HG03175 (cell line): ENCODE data around the gene OR2AG2.
"Not testable (repeated sequence)": the region's sequence is repeated elsewhere in the genome, so short reads cannot be mapped to it uniquely, and the experiment has no call there.

ENCODE experiments used
- ATAC-seq: cut with Tn5 transposase; IDR thresholded peaks from one replicate; pipeline ENCODE4 v1.9.1; 2021; ENCODE audit warnings: mild to moderate bottlenecking, moderate library complexity; ENCODE audit not compliant: unreplicated experiment

Gene OR2AG2, protein sequence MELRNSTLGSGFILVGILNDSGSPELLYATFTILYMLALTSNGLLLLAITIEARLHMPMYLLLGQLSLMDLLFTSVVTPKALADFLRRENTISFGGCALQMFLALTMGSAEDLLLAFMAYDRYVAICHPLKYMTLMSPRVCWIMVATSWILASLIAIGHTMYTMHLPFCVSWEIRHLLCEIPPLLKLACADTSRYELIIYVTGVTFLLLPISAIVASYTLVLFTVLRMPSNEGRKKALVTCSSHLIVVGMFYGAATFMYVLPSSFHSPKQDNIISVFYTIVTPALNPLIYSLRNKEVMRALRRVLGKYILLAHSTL

DNA sequence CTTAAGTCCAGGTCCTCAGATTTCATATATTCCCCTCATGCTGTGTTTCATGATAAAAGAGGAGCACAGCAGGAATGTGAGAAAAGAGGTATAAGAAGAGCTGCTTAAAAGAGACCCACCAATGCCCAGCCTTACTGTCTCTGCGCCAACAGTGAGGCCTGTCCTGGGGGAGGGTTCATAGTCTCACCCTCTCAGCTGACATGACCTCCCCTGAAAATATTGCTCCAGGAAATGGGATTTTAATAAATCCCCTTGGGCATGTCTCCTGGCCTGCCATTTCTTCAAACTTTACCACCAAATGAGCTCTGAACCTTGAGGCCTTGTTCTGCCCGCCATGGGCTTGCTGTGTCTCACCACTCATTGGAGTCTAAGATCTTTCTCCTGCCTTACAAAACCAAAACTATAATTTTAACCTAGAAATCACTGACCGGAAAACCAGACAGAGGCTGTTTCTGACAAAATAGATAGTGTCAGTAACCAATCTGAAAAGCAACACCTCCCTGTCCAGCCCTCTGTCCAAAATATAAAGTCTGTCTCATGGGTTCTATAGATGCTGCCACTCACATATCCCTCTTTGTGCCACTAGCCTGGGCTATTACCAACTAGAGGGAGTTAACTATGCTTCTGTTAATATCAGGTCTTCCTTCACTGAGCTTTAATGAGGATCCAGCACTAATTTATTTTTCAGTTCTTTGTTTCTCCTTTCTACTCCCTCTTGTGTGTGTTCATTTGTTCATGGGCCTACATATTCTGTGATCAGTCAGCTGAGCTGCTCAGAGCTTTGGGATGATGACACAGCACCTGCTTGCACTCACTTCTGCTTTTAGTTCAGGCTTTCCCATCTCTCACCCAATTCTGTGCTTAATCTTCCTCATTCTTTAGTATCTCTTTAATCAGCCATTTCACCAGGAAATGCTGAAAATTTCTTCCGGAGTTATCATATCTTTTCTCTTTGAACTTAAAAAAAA lies at the start of gene OR2AG2:
Gene OR2AG2, minus strand, starts transcription at position 51 of the 968 bp plus-strand sequence. CDS start 3,019 bp downstream, outside the sequence.
- peak; percentile 93 for ATAC-seq

DNA sequence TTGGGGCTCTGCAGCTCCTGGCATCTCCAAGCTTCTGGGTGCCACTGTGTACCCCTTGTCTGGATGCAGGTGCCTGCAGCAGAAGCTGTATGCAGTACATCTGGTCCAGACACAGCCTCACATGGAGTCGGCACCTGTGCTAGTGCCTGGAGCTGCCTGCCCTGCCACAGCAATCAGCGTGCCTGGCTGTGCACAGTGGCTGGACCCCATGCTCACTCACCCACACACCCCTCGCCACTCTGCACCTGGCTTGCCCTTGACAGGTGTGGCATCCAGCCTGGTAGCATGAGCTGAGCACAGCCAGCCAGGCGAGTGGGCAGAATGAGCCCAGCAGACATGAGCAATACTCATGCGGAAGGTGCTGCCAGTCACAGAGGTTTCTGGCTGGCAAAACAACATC lies 47.2 kb upstream of the OR2AG2 start:
- ATAC-seq, result no peak

DNA sequence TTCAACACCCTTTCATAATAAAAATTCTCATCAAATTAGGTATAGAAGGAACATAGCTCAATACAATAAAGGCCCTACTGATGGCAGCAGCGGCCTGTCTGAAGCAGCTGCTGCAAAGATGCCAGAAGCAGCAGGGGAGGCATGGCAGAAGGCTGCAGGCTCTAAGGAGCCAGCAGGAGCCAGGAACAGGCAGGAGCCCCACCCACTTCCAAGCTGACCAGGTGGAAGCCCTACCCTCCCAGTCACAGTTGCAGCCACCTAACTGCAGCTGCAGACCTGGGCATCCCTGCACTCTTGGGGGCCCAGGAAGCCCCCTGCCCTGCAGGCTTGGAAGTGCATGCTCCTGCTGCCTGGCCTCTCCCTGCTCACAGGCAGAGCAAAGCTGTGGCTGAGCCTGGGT lies 45.9 kb upstream of the OR2AG2 start:
- no peak for ATAC-seq

DNA sequence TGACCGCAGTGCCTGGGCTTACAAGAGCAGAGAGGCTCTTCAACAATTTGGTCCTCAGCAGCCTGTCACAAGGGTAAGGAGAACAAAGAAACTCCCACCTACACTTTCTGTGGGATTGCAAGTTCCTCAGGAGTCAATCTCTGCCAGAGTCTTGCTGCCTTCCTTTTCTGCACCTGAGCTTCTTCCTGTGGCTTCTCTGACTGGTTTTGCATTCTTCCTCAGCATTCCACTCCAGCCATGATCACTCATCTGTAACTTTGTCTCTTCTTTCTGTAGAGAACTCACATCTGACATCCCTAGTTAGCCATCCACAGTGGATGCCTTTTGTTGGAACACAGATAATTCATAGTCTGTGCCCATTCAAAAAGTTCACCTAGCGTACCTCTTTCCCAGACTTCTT lies 41.9 kb upstream of the OR2AG2 start:
- ATAC-seq, result no peak

DNA sequence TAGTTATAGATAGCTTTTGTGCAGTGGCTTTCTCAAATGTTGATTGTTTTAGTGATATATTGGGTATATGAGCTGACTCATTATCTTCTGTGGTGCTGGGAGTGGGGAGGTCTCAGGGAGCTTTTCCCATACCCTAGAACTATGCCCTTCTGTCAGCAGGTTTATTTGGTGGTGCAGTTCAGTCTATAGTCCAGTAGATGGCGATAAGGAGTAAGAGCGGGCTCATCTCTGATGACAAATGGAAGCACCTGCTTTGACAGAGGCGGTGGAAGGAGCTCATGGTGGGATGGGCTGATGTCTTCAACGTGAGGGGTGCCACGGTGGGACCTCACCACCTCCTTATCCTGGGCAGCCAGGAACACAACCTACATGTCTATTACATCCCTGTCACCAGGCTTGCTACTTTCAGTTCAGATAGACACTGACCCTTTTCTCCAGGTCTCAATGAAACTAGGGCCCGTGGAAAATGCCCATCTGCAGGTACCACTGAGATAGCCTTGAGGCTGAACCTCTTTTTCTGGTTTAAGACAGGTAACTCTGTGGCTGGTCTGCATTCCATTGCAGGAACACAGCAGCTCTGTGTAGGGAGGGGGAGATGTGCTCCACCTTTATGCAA lies 40.7 kb upstream of the OR2AG2 start:
- peak; percentile 95 for ATAC-seq

DNA sequence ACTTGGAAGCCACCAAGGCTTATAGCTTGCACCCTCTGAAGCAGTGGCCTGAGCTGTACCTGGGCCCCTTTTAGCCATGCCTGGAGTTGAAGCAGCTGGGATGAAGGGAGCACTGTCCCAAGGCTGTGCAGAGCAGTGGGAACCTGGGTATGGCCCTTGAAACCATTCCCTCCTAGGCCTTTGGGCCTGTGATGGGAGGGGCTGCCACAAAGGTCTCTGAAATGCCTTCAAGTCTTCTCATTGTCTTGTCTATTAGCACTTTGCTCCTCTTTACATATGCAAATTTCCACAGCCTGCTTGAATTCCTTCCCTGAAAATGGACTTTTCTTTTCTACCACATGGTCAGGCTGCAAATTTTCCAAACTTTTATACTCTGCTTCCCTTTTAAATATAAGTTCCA lies 29.3 kb upstream of the OR2AG2 start:
- ATAC-seq, result not testable (repeated sequence)

DNA sequence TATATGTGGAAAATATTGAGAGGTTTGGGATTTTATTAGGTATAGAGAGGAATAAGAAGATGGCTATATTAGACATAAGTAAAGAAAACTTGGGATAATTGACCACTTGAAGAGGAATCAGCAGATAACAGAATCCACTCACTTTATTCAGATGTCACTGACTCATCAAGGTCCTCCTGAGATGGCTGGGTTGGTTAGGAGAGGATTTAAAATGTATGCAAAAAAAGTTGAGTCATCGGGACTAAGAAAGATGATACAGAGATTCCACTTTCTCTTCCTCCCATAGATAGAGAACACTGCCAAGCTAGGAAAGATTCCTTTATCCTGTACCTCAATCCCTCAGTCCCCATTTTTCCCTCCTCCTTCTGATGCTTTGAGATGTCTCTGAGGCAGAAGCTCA lies 27.6 kb upstream of the OR2AG2 start, which contains the start of gene OR6A2:
Gene OR6A2, minus strand, starts transcription at position 288 of the 400 bp plus-strand sequence. CDS start 3,981 bp downstream, outside the sequence.
- no peak for ATAC-seq

DNA sequence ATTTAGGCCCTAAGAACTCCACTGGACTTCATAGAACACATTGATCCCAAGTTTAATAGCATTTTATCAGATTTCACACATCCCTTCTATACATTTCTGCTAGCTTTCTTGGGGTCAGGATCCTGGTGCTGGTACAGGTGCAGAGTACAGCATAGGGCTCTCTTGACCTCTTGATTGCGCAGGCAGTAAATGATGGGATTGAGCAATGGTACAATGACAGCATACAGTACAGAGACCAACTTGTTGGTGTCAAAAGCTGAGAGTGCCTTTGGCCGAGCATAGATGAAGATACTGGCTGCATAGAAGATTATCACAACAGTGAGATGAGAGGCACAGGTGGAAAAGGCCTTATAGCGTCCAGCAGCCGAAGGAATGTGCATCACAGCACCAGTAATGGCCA lies 22.9 kb upstream of the OR2AG2 start:
- ATAC-seq, result no peak

DNA sequence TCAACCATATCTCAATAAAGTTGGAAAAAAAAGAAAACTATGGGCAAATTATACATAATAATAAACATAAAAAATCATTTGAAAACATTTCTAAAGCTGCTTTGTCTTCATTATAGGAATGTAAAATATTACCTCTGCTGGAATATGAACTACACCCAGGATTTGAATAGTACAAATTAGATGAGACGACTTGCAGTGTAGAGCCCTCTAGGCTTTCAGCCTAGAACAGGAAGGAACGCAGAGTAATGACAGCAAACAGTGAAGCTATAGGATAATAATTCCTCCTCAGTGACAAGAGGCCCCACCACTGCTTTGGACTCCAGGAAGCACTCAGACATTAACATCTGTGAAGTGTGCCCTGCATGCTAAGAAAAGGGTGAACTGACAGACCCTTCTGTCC lies 18.8 kb upstream of the OR2AG2 start:
- ATAC-seq, result no peak

DNA sequence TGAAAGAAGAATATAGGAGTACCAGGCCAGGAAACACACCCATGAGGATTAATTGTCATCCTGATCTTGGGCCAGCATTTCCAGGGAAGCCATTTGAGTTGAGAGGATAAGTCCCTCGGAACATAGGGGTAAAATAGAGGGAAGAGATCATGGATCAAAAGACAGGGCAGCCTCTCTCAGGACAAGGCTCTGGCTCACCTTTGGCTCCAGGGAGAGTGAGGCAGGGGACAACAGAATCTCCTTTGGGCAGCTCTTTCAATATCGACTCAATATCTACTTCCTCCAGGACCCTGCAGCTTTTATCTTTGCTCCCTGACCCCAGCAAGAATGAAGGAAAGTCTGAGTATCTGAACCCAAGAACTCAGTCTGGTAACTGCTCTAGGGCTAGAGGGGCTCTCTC lies 10.9 kb upstream of the OR2AG2 start, which contains the start of gene OR2AG1:
Gene OR2AG1, plus strand, starts transcription at position 301 of the 400 bp plus-strand sequence. CDS start 2,018 bp downstream, outside the sequence.
- ATAC-seq, result no peak

DNA sequence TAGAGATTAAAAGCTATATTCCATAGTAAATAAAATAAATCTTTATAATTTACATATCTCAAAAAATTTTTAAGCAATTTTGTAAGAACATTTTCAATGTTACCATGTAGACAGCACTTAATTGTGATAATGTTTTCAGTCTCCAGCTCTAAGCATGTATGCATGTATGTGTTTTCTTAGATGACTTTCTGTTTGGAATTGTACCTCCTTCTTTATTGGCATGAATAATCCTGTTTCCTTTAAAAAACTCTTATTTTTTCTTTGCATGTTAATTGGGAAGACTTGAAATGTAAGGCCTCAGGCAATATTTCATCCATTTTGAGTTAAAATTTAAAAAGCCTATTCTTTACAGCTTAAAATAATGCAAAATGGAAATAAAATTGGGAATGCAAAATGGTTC lies 9.1 kb upstream of the OR2AG2 start:
- no peak for ATAC-seq

DNA sequence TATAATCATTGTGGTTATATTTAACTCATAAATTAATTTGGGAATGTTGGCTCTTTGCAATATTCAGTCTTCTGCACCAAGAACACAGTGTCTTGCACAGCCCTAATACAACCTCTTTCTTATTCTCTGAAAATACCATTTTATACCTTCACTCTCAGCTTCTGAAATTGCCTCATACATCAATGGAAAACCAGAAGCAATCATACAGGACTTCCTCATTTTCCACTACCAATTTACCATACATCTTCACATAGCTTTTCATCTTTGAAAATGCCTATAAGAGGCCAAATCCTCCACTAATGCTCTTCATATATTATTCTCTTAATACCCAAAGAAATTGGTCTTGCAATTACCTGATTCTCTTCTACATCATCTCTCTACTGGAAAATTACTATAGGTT lies 6.7 kb upstream of the OR2AG2 start:
- no peak for ATAC-seq

DNA sequence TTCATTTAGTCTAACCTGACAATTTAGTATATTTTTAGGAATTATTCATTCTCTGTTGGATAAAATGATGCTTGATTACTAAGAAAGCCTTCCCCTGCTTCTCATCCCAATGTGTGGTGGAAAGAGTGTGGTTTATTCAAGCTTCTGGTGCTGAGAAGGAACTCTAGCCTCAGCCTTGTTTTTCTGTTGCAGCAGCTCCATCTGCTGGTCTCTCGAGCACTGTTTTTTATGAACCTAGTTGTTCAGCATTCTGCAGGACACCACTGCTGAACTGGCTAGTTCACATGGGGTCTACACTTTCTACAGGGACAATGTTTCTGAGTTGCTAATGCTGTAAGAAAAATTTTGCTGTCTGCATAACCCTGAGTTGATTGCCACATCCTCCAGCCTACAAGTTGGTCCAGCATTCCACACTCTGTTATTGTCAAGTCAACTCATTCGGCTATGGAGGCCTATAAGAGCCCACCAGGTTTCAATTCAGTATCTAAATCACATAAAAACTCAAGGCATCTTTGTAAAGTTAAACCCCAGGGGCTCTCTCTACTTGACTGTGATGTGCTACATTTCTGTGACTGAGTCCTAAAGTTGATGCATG lies 14.3 kb downstream of the OR2AG2 start:
- peak; percentile 79 for ATAC-seq

DNA sequence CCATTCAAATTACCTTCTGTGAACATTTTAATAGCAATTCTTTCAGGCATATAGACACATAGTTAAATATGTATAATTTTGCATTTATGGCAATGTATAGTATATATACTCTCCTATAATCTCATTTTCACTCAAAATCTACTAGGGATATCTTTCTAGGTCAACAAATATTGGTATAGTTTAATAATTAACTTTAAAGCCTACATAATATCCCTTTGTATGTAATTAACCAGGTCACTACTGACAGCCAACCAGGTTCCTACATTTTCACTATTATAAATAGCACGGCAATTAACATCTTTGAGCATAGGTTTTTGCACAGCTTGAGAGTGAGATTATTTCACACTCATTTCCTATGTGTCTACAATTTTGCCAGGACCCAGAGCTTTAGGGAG lies 15.8 kb downstream of the OR2AG2 start:
- ATAC-seq, result no peak

DNA sequence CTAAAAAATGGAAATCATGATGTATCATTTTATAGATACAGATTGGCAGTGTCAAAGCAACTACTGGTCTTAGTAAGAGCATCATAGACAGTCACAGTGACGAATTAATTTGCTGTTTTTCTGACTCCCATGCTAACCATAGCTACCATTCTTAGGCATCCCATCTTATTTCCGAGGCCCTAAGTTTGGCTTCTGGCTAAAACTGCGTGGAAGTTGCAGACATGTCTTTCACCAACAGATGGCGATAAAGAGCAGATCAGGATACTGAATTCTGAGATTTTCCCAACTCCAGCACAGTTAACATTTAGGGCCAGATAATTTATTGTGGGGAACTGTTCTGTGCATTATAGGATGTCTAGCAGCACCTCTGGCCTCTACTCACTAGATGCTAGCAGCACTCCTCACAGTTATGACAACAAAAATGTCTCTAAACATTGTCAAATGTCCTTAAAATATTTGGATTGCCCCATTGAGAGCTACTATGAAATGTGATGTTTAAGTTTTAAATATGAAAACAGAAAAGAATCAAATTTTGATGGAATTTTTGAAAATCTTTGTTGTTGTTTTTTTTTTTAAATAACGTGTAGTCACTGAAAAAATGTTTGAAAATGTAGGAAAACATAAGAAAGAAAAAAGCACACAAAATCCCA lies 16.3 kb downstream of the OR2AG2 start:
- ATAC-seq, result no peak

DNA sequence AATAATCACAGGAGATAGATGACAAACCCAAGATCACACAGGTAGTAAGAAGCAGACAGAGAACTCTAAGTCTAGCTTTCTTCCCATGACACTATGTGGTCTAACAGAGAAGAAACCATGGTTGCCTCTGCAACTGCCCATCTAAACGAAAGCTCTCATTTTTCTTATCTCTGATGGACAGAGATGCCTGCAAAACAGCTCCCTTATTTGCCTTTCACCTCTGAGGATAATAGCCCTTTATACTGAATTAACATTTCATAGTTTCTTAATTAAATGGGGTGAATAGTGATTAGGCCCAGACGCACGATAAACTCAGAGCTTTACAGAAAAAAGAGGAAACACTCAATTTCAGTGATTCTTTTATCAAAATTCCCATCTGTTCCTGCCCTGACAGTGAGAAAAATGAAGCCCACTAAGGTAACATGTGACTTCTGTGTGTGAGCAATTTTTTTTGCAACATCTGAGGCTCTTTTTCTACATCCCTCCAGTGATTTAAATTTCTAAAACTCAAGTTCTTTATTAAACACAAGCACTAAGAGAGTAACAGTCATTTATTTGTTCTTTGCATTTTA lies 24.6 kb downstream of the OR2AG2 start:
- ATAC-seq, result no peak

DNA sequence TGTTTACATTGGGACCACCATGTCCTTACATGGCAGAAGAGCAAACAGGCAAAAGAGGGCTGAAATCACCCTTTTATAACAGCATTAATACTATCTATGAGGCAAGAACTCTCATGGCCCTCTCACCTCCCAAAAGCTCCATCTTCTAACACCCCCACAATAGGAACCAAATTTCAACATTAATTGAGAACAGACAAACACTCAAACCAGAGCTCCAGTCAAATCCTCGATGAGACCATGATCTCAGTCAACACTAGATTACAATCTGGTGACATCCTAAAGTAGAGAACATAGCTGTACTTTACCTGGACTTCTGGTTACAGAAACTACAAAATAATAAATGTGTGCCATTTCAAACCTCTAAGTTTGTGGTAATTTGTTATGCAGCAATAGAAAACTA lies 25.1 kb downstream of the OR2AG2 start:
- no peak for ATAC-seq

DNA sequence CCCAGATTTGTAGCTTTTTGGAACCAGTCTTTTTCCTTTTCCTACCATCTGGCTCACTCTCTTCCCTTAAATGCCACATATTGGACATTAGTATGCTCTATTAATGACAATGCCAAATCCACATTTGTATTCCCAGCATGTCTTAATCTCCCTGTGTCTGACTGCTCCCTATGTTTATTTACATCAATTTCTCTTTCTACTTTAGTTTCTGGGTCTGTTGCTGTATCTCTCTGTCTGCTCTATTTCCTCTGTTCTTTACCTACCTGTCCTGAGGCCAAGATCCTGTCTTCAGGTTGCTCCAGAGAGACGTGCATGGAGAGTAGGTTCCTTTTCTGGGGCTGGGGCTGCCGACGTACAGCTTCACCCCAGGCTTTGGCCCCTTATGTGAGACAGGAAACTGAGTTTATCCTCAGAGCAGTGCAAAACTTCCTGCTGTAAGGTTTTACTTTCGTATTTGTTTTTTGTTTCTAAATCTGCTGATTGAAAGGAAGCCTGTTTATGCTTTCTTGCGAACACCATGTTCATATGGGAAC lies 25.6 kb downstream of the OR2AG2 start:
- peak; percentile 68 for ATAC-seq

DNA sequence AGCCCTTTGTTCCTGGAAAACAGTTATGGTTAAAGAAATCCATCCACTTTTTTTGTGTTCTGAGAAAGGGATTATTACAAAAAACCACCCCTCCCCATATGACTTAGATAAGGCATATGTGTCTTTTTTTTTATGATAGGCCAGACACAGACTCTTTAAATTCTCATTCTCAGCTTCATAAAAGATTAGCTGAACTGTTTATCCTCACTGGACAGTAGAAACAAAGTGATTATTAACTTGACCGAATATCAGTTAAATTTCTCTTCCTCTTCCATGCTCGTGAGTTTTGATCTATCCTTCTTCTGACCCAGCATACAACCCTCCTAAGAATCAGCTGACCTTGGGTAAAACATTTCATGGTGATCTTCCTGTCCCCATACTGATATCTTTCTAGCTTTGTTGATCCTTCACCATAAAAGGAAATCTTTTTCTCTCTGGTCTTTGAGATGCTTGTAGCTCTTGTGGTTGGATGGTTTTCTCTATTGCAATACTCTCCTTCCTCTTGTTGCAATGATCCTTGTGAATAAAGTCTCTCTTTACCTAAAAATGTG lies 26.2 kb downstream of the OR2AG2 start:
- ATAC-seq, result peak; percentile 55
